NT2/D1 (cell line): ENCODE data around the gene SGIP1.

Source experiments
- DNase-seq: peaks from one replicate; pipeline ENCODE4 v3.0.0-alpha.2; 2011; ENCODE audit warnings: low read depth, low spot score
- H3K27me3 ChIP-seq: 2 replicates; pipeline ENCODE4 v1.6.0; 2011; ENCODE audit warnings: mild to moderate bottlenecking; ENCODE audit not compliant: insufficient read length, insufficient read depth
- H3K36me3 ChIP-seq: 2 replicates; pipeline ENCODE4 v1.6.1; 2011; ENCODE audit warnings: mild to moderate bottlenecking, low read length, mixed read lengths; ENCODE audit not compliant: insufficient read depth, insufficient read length
- H3K4me1 ChIP-seq: 2 replicates; pipeline ENCODE4 v1.5.1; 2011; ENCODE audit not compliant: insufficient read depth, insufficient read length
- H3K4me3 ChIP-seq: 2 replicates; pipeline ENCODE4 v1.5.1; 2011; ENCODE audit warnings: low read depth; ENCODE audit not compliant: insufficient read length
- H3K9ac ChIP-seq: 2 replicates; pipeline ENCODE4 v1.6.0; 2011; ENCODE audit warnings: low read depth; ENCODE audit not compliant: insufficient read length
- H3K9me3 ChIP-seq: 2 replicates; pipeline ENCODE4 v1.5.1; 2011; ENCODE audit warnings: mild to moderate bottlenecking, low read length; ENCODE audit not compliant: insufficient read depth
- SUZ12 ChIP-seq: IDR thresholded peaks from 2 replicates; pipeline ENCODE4 v1.6.1; 2011; ENCODE audit not compliant: insufficient read length, insufficient read depth; ENCODE audit errors: extremely low read depth
- YY1 ChIP-seq: IDR thresholded peaks from 2 replicates; pipeline ENCODE4 v1.6.1; 2011; ENCODE audit not compliant: insufficient read length, insufficient read depth
- ZNF274 ChIP-seq: IDR thresholded peaks from 2 replicates; pipeline ENCODE4 v1.6.1; 2011; ENCODE audit warnings: mild to moderate bottlenecking, low read depth, low read length

The SGIP1 gene

GRCh38 chr1:66747501-66747900, 213.5 kb downstream of the SGIP1 start:
- no peak for TF ChIP-seq ZNF274
- TF ChIP-seq YY1, result no peak

GRCh38 chr1:66750577-66750976, 216.6 kb downstream of the SGIP1 start:
- Histone ChIP-seq H3K4me1 (no peaks in the 10 kb centered on the region), H3K27me3 (peaks cover 22% of the 10 kb centered on the region), H3K36me3 (no peaks in the 10 kb centered on the region), H3K9me3 (no peaks in the 10 kb centered on the region), H3K4me3 (no peak overlapping the region), H3K9ac (no peak overlapping the region)
- no peak for DNase-seq
- TF ChIP-seq YY1 (no peak), SUZ12 (no peak), ZNF274 (no peak)

More at GRCh38 chr1:66747501-66747900, 213.5 kb downstream of the SGIP1 start:
- Histone ChIP-seq H3K9ac (no peak overlapping the region), H3K36me3 (no peaks in the 10 kb centered on the region), H3K4me1 (no peaks in the 10 kb centered on the region), H3K27me3 (peaks cover 14% of the 10 kb centered on the region), H3K9me3 (no peaks in the 10 kb centered on the region), H3K4me3 (no peak overlapping the region)
- DNase-seq, result no peak

- no peak for TF ChIP-seq YY1
- TF ChIP-seq ZNF274, result no peak
- TF ChIP-seq SUZ12, result no peak
- no peaks in the 10 kb centered on the region for H3K4me1 ChIP-seq
- H3K9me3 ChIP-seq, result no peaks in the 10 kb centered on the region
- H3K4me3 ChIP-seq, result no peak overlapping the region
- no peaks in the 10 kb centered on the region for H3K36me3 ChIP-seq
- H3K27me3 ChIP-seq, result peaks cover 22% of the 10 kb centered on the region
- no peak for DNase-seq
- H3K9ac ChIP-seq, result no peak overlapping the region
Measured at GRCh38 chr1:66751160-66751559, 217.2 kb downstream of the SGIP1 start.

- TF ChIP-seq SUZ12, result peak; percentile 63
- TF ChIP-seq YY1, result no peak
- Histone ChIP-seq H3K9me3 (no peaks in the 10 kb centered on the region), H3K9ac (peak within 1 kb of the TSS; percentile 77), H3K4me3 (peak within 1 kb of the TSS; percentile 68), H3K36me3 (no peaks in the 10 kb centered on the region), H3K27me3 (peaks cover 22% of the 10 kb centered on the region), H3K4me1 (no peaks in the 10 kb centered on the region)
- peak; percentile 33 for DNase-seq
Measured at GRCh38 chr1:66752000-66752592, 218.1 kb downstream of the SGIP1 start, which contains the start of gene DYNLT5. Gene DYNLT5, plus strand, starts transcription at chr1:66752459. Its CDS starts 2,200 bp downstream, at chr1:66754659.

GRCh38 chr1:66752671-66753371, 218.9 kb downstream of the SGIP1 start:
- Histone ChIP-seq H3K9me3 (no peaks in the 10 kb centered on the region), H3K9ac (peak overlapping the region; percentile 77), H3K4me3 (peak overlapping the region; percentile 68), H3K27me3 (peaks cover 22% of the 10 kb centered on the region), H3K4me1 (no peaks in the 10 kb centered on the region), H3K36me3 (no peaks in the 10 kb centered on the region)
- TF ChIP-seq YY1, result no peak
- TF ChIP-seq ZNF274, result no peak
- no peak for TF ChIP-seq SUZ12
- DNase-seq, result no peak

- no peaks in the 10 kb centered on the region for H3K4me1 ChIP-seq
Measured at GRCh38 chr1:66757722-66758240, 223.8 kb downstream of the SGIP1 start.

GRCh38 chr1:66758241-66758755, 224.3 kb downstream of the SGIP1 start:
- peaks cover 3% of the 10 kb centered on the region; the same call in 1 of the 2 replicates for H3K9me3 ChIP-seq
- H3K9ac ChIP-seq, result no peak overlapping the region
- DNase-seq, result no peak
- no peaks in the 10 kb centered on the region for H3K4me1 ChIP-seq
- no peaks in the 10 kb centered on the region for H3K36me3 ChIP-seq
- H3K4me3 ChIP-seq, result no peak overlapping the region
- no peak for TF ChIP-seq YY1
- no peak for TF ChIP-seq SUZ12
- no peak for TF ChIP-seq ZNF274
- no peaks in the 10 kb centered on the region for H3K27me3 ChIP-seq

More at GRCh38 chr1:66757722-66758240, 223.8 kb downstream of the SGIP1 start:
- TF ChIP-seq ZNF274 (no peak), SUZ12 (no peak), YY1 (no peak)
- Histone ChIP-seq H3K9ac (no peak overlapping the region), H3K27me3 (peaks cover 5% of the 10 kb centered on the region), H3K36me3 (no peaks in the 10 kb centered on the region), H3K9me3 (no peaks in the 10 kb centered on the region), H3K4me3 (no peak overlapping the region)
- DNase-seq, result no peak
